ENCODE results near the gene CAMK2N2. TPM values are rescaled to one million over a fixed set of nuclear protein-coding genes. Genes with fewer than 3 reads are reported as not detected.

The CAMK2N2 gene
- total RNA-seq, 4 donors from 2014 or later: not detected

DNA sequence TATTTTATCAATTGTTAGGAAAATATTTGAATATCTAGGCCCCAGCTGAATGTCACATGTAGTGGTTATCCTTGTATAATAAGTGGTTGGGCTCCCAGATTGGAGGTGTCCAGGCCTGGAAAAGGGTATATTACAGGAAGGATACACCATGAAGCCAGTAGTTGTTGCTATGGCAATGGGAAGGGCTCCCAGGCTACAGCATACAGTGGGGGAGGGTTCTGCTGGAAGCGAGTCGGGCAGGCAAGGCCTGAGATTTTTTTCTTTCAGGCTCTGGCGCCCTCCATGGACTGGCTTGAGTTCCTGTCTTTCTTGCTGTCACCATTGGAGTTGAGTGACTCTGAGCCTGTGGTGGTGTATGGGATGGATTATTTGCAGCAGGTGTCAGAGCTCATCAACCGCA lies 23.3 kb upstream of the CAMK2N2 start:
- TF ChIP-seq, protein P1, sequence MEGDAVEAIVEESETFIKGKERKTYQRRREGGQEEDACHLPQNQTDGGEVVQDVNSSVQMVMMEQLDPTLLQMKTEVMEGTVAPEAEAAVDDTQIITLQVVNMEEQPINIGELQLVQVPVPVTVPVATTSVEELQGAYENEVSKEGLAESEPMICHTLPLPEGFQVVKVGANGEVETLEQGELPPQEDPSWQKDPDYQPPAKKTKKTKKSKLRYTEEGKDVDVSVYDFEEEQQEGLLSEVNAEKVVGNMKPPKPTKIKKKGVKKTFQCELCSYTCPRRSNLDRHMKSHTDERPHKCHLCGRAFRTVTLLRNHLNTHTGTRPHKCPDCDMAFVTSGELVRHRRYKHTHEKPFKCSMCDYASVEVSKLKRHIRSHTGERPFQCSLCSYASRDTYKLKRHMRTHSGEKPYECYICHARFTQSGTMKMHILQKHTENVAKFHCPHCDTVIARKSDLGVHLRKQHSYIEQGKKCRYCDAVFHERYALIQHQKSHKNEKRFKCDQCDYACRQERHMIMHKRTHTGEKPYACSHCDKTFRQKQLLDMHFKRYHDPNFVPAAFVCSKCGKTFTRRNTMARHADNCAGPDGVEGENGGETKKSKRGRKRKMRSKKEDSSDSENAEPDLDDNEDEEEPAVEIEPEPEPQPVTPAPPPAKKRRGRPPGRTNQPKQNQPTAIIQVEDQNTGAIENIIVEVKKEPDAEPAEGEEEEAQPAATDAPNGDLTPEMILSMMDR (IDR thresholded peaks at IDR 0.05; ENCODE audit: low read depth): no peak

DNA sequence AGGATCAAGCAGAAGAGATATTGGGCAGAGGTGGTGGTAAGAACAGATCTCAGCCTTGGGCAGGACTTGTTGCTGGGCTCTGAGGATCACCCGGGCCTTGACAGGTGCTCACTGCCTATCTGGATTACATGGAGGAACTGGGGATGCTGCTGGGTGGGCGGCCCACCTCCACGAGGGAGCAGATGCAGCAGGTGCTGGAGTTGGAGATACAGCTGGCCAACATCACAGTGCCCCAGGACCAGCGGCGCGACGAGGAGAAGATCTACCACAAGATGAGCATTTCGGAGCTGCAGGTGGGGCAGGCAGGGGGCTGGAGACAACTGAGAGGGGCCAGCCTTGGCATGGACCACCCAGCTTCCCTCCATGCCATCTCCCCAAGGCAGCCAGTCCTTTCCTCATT lies 22.3 kb upstream of the CAMK2N2 start:
- TF ChIP-seq, protein P1 (IDR thresholded peaks at IDR 0.05; ENCODE audit: low read depth): no peak

DNA sequence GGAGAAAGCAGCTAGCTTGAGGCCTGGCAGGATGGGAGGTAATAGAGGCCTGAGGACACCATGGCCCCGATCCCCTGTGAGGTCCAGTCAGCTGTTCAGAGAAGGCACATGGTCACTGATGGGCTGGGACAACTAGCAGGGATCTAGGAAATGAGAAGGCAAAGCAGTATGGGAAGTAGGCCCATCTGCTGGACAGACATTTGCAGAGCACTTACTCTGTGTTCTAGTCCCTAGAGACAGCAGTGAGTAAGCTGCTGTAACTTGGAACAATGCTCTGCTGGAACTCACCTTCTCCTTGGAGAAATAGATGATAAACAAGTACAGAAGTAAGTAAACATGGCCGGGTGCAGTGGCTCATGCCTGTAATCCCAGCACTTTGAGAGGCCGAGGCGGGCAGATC lies 21.6 kb upstream of the CAMK2N2 start:
- TF ChIP-seq, protein P1 (IDR thresholded peaks at IDR 0.05; ENCODE audit: low read depth): no peak

DNA sequence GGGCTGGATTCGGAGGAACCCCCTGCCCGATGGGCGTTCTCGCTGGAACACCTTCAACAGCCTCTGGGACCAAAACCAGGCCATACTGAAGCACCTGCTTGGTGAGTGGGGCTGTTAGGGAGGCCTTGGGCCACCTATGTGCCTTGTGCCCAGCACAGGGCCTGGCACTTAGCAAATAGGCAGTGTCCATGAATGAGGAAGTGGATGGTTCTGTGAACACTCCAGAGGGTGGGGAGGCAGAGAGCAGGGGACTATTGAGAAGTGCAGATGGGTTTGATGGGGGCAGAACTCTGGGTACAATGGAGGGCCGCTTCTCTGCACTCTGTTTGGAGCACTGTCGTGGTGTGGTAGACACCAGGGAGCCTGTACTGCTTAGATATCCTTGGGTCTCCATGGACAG lies 16.0 kb upstream of the CAMK2N2 start:
- TF ChIP-seq, protein P1 (IDR thresholded peaks at IDR 0.05; ENCODE audit: low read depth): no peak

DNA sequence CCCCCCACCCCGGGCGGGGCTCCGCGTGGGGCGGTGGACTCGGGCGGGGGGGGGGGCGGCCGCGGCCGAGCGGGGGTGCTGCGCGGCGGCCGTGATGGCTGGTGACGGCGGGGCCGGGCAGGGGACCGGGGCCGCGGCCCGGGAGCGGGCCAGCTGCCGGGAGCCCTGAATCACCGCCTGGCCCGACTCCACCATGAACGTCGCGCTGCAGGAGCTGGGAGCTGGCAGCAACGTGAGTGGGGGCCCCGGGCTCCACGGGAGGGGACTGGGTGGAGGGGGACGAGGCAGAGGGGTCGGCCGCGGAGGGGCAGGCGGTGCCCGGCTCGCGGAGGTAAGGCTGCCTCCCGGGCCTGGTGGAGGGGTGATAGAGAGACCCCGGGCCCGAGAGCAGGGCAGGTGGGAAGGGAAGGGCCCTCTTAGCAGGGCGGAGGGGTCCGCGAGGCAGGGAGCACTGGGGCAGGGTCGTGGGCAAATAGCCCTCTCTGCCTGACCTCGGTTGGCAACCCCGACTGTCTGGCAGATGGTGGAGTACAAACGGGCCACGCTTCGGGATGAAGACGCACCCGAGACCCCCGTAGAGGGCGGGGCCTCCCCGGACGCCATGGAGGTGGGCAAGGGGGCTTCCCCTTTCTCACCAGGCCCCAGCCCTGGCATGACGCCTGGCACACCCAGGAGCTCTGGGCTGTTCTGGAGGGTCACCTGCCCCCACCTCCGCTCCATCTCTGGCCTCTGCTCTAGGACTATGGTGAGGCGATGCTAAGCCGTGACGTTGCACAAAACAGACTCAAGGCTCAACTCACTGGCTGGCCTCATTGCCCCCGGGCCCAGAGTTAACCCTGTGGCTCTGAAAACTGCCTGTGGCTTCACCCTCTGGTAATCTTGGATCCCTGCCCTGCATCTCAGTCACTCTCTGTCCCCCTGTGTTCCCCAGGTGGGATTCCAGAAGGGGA lies 14.9 kb upstream of the CAMK2N2 start, which contains the start of gene ECE2:
Gene ECE2 (plus strand): TSS at position 62 of the 950 bp plus-strand sequence. CDS start 132 bp downstream, at position 194.
- TF ChIP-seq, protein P1 (IDR thresholded peaks at IDR 0.05; ENCODE audit: low read depth): no peak

DNA sequence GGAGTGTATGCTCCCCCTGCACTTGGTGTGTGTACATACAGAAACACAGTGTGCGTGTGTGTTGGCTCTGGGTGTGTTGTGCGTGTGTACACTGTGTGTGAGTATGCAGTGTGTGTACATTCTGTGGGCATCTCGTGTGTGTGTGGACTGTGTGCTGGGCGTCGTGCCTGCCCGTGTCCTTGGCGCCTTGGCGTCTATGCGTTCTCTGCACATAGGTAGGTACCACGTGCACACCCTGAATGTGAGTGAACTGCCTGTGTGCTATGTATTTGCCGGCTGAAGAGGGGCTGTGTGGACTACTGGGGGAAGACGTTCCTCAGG lies 14.0 kb upstream of the CAMK2N2 start:
- TF ChIP-seq, protein P1 (IDR thresholded peaks at IDR 0.05; ENCODE audit: low read depth): no peak

DNA sequence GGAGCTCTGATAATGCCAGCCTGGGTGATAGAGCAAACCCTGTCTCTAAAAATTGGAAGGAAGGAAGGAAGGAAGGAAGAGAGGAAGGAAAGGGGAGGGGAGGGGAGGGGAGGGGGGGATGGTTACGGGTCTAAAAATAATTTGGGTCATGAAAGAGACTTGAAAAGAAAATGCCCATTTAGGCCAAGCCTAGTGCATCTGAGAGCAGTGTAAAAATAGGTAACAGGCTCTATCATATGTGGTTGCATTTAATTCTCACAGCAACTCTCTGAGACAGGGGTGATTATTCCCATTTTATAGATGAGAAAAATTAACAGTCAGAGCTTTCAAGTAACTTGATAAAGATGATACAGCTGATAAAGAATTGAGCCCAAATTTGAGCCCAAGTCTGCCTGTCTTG lies 10.9 kb upstream of the CAMK2N2 start:
- TF ChIP-seq, protein P1 (IDR thresholded peaks at IDR 0.05; ENCODE audit: low read depth): no peak

Data from subcutaneous adipose tissue (tissue), 4 donors.